Suppressor macrophage treated with lipopolysaccharide for 1 hour (primary cell): ENCODE data around the gene SCAF8.
A peak's percentile ranks its signal among the peaks of the same experiment; 100 is the strongest.
"Not testable (repeated sequence)": the region's sequence is repeated elsewhere in the genome, so short reads cannot be mapped to it uniquely, and the experiment has no call there.

Experiments used
- DNase-seq, 3 donors: peaks; one replicate each; pipeline ENCODE4 v3.0.0-alpha.2; 2020 to 2022

Gene SCAF8, protein sequence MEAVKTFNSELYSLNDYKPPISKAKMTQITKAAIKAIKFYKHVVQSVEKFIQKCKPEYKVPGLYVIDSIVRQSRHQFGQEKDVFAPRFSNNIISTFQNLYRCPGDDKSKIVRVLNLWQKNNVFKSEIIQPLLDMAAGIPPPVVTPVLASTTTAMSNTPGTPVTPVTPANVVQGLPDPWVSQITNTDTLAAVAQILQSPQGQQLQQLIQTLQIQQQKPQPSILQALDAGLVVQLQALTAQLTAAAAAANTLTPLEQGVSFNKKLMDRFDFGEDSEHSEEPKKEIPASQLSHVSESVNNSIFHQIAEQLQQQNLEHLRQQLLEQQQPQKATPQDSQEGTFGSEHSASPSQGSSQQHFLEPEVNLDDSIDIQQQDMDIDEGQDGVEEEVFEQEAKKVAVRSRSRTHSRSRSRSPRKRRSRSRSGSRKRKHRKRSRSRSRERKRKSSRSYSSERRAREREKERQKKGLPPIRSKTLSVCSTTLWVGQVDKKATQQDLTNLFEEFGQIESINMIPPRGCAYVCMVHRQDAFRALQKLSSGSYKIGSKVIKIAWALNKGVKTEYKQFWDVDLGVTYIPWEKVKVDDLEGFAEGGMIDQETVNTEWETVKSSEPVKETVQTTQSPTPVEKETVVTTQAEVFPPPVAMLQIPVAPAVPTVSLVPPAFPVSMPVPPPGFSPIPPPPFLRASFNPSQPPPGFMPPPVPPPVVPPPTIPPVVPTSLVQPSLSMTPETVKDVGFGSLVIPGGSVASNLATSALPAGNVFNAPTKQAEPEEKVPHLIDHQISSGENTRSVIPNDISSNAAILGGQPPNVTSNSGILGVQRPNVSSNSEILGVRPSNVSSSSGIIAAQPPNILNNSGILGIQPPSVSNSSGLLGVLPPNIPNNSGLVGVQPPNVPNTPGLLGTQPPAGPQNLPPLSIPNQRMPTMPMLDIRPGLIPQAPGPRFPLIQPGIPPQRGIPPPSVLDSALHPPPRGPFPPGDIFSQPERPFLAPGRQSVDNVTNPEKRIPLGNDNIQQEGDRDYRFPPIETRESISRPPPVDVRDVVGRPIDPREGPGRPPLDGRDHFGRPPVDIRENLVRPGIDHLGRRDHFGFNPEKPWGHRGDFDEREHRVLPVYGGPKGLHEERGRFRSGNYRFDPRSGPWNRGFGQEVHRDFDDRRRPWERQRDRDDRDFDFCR (N-terminal part only)

DNA sequence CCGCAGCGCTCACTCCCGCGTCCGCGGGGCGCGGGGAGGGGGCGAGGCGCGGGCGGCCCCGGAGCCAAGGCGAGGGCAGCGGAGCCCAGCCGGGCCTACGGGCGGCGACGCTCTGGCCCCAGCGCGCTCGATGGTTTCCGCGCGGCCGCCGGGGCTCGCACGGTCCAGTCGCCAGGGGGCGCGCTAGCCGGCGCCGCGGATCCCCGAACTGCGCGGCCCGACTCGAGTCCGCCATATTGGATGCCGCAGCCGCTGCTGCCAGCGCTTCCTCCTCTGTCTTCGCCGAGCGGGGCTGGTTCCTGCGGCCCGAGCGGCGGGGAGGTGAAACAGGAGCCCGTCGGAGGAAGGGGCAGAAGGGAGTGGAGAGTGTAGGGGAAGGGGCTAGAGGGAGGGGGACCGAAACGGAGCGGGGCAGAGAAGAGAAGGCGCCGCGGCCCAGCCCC, at the start of gene SCAF8:
TSS of gene SCAF8 (plus strand) at position 234 of the 443 bp plus-strand sequence. CDS start 485 bp downstream, outside the sequence.
- peak; percentile 88 to 95 (median 94) for DNase-seq

DNA sequence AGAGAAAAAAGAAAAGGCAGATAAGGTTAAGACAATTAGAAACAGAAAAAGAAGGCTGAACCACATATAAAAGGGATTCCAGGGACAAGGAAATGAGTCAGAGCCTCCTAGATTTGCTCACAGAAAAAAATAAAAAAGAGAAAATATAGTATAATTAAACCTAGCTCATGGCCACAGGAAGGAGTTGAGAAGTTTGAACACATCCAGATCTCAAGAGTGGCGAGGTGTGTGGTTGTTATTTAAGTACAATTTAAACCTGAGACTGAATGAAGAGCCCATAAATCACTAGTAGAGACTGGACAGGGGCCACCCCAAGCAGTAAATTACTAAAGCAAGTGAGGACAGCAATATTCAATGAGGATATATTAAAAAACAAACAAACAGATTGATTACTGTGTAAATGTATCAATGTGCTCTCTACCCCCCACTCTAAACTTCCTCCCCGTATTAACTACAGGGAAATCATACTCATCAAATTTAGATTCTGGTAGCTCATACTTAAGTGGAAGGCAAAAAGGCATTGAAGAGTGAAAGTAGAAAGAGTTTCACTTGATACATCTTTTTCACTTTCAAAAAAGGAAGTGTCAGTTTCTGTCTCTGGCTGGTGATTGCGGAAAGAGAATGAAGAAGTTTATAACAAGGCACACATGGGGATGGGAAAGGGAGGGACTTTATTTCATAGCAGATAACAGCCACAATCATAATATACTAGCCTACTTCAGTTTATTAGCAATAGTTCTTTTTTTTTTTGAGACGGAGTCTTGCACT, 49.3 kb upstream of the SCAF8 start:
- DNase-seq = peak; percentile 65 to 82 (median 81)

DNA sequence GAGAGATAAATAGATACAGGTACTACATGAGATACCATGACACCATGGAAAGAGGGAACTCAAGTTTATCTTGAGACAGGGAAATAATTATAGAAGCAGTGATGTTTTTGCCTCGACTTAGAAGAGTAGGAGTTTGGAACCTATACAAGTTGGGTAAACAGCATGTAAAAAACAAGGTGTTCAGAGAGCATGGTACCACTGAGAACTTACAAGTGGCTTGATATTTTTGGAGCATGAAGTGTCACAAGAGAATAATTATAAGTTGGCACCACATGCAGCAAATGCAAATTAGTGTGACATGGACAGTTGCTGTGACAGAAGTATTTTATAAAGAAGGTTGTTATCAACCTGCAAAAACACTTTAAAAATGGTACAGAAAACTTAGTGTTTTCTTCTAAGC, 47.1 kb upstream of the SCAF8 start:
- DNase-seq = no peak

DNA sequence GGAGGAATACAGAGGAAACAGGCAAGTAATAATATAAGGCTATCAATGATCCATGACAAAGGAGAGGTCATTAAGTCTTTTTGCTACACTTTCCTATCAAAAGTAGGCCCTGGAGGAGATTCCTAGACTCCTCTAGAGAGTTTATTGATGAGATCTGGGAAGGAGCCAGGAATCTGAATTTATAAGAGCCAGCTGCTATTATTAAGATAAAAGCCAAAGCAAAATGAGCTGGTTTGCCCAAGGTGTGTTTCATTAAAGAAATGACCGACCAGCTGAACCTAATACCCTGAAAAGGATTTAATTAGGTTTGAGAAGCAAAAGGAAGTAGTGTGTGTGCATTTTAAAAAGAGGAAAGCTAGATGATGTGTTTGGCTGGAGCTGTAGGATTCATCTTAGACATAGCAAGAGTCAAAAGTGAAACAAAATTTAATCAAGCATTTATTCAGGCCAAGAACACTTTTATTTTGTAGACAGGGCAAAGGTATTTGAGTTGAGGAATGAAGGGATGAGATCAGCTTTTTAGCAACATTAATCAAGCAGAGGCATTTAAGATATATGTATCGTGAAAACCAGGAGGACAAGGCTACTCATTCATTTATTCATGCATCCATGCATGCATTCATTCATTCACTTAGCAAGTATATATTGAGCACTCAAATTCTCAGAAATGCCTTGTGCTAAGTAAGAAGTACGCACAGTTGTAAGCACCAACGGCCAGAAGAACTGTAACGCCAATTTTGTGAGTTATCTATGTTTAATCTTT, 43.5 kb upstream of the SCAF8 start:
- no peak for DNase-seq

DNA sequence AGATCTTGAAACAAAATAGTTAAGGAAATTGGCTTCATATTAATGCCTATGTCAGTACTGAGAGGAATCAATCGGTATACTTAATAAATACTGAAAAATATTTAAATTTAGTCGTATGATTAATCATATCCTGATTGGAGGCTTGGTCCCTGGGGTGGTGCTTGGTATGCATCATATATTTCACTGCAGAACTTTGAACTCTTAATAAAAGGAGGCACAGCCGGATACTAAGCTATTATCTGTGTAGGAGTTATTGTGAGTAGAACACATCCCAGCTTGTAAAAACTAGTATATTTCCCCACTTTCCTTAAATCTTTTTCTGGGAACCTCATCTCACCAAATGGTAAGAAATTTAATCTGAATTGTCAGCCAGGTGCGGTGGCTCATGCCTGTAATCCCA, 42.4 kb upstream of the SCAF8 start:
- DNase-seq = no peak

DNA sequence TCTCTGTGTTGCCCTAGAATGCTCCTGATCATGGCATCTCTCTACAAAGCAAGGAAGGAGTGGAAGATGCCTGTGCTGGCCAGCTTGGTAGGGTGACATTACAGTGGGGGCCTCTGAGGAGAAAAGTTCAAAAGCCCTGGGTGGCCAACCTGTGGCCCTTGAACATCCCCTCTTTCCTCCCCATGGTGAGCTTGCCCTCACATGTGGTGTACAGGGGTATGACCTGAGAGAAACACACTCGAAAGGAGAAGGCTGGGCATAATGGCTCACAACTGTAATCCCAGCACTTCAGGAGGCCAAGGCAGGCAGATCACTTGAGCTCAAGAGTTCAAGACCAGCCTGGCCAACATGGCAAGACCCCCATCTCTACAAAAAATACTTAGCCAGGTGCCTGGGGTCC, 36.6 kb upstream of the SCAF8 start:
- DNase-seq = no peak

DNA sequence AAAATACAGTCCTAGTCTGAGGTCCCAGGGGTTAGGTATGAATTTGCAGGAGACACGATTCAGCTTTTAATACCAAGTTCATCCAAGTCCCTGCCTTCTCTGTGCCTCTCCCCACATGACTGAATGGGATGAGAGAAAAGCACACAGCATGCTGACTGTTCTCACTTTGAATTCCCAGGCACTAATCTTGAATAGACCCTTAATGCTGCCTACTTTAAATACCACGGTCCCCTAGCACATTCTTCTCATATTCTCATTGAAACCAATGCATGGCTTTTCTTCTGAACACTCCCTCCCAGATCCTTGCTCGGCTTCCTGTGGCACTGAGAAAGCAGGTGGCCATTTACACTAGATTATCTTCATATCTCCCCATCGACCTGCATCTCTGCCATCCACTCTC, 30.1 kb upstream of the SCAF8 start:
- DNase-seq = no peak

DNA sequence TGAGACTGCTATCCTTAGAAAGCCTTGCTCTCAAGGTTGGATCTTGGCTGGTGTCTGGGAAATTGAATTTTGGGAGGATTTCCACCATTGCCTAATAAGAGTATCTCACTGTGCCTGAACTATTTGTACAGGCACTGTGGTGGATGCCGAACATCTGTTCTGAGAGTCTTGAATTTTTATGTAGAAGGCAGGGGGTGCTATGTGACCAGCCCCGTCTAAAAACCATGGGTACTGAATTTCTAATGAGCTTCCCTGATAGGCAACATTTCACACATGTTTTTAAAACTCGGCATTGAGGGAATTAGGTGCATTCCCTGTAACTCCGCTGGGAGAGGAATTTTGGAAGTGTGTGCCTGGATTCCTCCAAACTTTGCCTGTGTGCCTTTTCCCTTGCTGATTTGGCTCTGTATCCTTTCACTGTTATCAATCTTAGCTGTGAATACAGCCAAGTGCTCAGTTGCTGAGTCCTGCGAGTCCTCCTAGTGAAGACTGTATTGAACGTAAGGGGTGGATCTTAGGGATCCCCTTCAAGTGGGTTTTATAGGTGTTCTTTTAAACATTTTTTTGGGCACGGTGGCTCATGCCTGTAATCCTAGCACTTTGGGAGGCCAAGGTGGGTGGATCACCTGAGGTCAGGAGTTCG, 27.6 kb upstream of the SCAF8 start:
- DNase-seq = peak in 2 of 3 donors; percentile 18 to 25

DNA sequence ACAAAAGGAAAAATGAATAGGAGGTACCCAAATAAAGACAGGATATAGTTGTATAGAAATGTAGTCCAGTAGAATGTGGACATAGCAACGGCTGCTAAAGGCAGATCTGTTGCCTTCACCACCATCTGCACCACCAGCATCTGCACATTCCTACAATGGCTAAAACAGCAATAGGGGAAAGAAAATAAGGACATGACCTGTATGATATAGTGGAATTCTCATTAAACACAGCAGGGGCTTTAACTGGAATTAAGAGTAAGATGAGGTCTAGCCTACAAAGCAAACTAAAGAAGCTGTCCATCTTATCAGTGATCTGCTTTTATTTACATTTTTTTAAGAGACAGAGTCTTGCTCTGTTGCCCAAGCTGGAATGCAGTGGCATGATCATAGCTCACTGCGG, 26.8 kb upstream of the SCAF8 start:
- no peak for DNase-seq

DNA sequence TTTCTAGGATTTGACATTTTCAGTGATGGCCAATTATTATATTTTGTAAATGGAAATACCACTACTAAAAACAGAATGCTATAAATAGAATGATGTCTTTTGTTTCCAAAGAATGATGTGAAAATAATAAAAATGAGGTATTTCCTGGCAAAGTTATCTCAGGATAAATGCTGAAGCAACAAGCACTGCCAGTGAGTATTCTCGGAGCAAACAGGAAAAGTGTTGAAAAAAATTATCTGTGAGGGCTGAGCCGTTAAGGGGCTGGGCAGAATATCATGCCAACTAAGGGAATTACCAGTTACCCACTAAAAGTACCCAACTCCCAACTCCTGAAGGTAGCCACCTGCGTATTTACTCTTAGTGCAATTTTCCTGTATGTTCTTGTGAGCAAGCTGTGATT, 23.6 kb upstream of the SCAF8 start:
- no peak for DNase-seq

DNA sequence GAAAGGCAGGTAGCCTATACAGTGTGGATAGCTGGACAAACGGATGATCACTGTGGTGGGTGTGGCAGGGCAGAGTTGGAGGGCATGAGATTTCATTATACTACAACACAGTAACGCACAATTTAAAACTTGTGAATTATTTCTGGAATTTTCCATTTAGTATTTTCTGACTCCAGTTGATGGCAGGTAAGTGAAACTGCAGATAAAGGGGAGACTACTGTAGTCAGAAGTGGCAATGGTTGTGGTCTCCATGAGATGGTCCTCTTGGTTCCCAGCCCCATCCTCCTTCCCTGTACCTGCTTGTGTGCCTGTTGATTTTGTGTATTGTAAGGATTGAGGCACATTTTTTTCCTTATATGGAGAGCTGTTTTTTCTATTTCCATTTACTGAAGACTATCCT, 22.5 kb upstream of the SCAF8 start:
- DNase-seq = no peak

DNA sequence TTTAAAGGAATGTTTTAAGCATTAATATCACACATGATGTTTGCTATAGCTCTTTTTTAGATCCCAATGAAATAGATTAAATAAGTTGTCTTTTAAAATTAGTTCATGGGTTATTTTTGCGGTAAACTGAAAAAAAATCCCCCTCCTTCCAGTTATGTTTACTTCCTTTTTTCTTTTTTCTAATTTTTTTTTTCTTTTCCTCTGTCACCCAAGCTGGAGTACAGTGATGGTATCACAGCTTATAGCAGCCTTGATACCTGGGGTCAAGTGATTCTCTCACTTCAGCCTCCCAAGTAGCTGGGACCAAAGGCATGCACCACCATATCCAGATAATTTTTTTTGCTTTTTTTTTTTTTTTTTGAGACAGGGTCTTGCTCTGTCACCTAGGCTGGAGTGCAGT, 17.8 kb upstream of the SCAF8 start:
- DNase-seq = peak; percentile 29 to 69 (median 58)

DNA sequence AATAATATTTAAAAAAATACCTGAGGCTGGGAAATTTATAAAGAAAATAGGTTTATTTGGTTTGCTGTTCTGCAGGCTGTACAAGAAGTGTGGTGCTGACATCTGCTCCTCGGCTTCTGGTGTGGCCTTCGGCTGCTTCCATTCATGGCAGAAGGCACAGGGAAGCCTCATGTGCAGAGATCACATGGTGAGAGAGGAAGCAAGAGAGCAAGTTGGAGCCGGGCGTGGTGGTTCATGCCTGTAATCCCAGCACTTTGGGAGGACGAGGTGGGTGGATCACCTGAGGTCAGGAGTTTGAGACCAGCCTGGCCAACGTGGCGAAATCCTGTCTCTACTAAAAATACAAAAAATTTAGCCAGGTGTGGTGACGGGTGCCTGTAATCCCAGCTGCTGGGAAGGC, 16.9 kb upstream of the SCAF8 start:
- not testable (repeated sequence) for DNase-seq

DNA sequence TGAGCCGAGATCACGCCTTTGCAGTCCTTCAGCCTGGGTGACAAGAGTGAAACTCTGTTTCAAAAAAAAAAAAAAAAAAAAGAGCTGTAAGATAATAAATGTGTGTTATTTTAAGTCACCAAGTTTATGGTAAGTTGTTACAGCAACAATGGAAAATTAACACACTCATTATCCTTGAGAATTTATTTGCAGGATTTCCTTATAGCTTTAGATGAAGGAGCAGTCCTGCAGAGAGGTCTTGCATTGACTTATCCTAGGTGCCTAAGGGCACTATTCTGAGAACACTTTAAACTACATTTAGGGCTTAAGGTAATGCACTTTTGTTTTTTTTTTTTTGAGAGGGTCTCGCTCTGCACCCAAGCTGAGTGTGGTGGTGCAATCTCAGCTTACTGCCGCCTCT, 13.8 kb upstream of the SCAF8 start:
- DNase-seq = no peak

DNA sequence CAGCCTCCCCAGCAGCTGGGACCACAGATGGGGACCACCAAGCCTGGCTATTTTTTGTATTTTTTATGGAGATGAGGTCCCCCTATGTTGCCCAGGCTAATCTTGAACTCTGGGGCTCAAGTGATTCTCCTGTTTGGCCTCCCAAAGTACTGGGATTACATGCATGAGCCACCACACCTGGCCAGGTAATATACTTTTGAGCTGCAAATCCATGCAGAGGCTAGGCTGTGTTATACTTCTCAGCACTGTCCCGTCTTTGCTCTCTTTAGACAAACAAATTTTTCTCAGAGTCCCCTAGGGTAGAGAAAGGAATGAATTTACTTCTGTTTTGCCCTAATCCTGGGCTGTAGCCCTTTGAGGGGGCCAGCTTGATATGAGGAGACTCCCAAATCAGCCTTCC, 13.4 kb upstream of the SCAF8 start:
- no peak for DNase-seq

DNA sequence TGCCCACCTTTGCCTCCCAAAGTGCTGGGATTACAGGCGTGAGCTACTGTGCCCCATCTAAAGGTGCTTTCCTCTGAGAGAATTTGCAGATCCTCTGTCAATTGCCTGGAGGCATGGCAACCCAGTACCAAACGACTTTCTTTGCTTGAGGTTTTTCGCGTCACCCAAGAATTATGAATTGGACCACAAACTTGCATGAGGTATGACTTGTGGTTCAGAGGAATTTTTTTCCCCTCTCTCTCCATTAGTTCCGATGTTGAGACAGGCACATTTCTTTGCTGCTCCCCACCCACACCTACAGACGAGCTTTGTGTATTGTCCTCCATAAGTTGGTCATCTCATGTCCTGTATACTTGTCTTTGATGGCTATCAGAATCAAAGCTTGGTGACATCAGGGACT, 11.8 kb upstream of the SCAF8 start:
- no peak for DNase-seq

DNA sequence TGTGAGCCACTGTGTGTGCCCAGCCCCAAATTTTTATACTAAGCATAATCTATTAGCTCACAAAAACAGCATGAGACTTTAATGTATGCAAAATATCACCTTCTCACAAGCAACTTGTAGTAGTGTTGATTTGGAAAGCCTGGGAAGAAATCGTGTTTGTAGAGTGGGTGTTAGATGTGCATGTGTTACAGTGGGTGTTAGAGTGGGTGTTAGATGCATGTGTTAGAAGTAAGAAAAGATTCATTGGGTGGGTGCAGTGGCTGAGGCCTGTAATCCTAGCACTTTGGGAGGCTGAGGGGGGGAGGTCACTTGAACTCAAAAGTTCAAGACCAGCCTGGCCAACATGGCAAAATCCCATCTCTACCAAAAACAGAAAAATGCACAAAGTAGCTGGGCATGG, 6.3 kb upstream of the SCAF8 start:
- no peak for DNase-seq

DNA sequence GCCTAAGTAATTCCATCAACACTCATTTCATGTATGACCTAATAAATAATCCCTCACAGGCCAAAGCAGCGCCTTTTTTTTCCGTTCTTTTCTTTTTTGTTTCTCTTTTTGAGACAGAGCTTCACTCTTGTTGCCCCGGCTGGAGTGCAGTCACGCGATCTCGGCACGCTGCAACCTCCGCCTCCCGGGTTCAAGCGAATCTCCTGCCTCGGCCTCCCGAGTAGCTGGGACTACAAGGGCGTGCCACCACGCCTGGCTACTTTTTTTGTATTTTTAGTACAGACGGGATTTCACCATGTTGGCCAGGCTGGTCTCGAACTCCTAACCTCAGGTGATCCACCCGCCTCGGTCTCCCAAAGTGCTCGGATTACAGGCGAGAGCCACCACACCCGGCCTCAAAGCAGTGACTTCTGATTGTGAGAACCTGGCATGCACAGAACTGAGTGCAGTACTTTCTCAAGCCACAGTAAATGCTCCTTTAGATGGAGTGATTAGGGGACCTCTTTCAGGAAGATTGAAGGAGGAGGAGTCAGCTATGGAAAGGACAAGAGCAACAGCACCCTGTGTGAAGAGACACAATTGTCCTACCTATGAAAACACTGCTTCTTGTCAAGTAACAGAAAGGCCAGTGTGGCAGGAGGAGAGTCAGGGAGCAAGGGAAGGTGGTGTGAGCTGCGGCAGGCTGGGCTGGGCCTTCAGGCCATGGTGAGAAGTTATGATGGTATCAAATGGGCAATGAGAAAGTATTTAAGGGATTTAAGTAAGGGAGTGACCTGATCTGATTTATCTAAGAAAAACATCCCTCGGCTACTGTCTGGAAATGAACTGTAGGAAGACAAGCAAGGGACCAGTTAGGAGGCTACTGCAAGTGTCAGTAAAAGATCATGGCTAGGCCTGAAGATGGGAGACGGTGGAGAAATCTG, 1.7 kb upstream of the SCAF8 start:
- DNase-seq = no peak

DNA sequence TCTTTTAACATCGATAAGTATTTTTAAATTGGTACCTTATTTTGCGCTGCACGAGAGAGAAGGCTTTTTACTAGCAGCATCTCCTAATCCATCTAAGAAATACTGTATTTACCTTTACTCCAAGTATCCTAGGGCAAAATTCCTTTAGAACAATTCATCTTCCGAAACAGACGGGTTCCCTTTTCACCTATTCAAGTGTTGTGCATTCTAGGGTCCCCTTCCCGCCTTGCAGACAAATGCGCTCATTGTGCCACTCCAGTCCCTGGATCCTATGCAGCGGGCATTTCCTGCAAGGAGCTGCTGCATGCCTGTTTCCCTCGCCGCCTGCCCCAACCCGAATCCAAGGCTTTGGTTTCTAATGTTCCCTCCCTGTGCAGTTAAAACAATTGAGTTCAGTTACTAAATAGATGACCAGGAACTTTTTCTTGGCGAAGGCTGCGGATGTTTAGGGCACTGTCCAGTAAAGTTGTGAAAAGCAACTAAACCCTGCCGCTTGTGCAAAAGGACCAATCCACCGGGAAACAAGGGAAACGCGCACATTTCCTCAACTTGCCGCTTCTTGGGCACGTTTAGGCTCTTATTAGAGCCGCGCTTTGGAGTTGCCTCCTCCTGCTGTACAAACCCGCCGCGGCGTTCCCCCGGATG, 556 bp upstream of the SCAF8 start:
- peak in 2 of 3 donors; percentile 20 to 30 for DNase-seq
